ENCODE measurements around the gene PTK6.
A peak's percentile ranks its signal among the peaks of the same experiment; 100 is the strongest.
"Not testable (repeated sequence)": the region's sequence is repeated elsewhere in the genome, so short reads cannot be mapped to it uniquely, and the experiment has no call there.

Gene PTK6

DNA sequence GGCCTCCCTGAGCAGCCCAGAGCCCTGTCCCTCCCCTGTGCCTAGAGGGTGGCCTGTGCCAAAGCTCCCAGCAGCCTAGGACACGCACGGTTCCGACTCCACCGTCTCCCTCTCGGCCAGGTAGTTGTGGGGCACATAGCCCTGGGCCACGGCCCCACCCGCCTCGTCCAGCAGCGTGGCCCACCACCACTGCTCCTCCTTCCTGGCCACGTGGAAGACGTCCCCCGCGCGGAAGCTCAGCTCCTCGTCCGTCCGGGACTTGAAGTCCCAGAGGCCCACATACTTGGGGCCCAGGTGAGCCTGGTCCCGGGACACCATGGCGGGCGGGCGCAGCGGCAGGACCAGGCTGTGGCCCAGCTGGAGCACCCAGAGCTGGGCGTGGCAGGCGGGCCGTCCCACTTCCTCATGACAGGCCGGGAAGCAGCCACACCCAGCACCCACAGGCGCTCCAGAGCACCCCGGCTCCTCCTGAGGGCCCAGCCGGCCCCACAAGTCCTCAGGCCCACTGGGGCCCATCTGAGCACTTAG, at the start of gene PTK6:
Gene PTK6 (minus strand): TSS at position 380 of the 528 bp plus-strand sequence. CDS start 62 bp downstream, at position 318.
- no peak for DNase-seq (ENCODE audit: low read depth)

GRCh38 chr20:63586797-63587196, 49.6 kb upstream of the PTK6 start:
- no peak for DNase-seq (ENCODE audit: low read depth)

DNA sequence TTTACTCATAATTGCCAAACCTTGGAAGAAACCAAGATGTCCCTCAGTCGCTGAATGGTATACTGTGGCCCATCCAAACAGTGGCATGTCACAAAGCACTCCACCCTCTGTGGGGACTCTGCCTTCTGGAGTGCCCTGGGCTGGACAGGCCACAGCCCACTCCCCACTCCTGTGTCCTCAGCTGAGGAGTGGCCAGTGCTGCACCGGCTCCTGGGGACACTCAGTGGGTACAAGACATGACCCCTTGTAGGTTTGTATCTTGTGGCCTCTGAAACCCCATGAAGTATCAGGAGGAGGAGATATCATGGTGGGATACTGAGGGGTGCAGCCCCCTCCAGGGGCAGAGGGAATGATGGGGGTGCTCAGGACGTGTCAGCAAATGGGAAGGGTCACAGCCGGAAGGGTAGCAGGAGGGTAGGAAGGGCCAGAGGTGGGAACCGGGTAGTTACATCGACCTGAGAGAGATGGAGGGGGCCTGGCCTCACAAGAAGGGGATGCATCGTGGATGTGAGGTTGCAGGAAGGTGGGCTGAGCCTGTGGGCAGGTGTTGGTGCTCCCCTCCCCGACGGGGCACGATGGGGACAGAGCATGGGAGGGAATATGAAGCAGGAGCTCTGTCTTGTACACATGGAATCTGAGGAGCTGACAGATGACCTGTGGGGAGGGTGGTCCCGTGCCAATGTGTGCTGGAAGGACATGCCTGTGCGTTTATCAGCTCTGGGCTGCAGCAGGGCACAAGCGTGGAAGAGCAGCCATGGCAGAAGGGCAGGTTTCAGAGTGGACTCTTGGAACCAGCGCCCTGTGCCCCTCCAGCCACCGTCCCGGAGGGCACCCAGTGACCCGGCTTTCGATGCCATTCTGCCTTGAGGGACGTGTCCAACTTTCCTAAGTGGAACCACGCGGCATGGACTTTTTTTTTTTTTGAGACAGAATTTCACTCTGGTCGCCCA, 48.7 kb upstream of the PTK6 start:
- DNase-seq (ENCODE audit: low read depth): no peak

- no peak for DNase-seq (ENCODE audit: low read depth)
Measured at GRCh38 chr20:63582382-63583063, 45.3 kb upstream of the PTK6 start.

DNA sequence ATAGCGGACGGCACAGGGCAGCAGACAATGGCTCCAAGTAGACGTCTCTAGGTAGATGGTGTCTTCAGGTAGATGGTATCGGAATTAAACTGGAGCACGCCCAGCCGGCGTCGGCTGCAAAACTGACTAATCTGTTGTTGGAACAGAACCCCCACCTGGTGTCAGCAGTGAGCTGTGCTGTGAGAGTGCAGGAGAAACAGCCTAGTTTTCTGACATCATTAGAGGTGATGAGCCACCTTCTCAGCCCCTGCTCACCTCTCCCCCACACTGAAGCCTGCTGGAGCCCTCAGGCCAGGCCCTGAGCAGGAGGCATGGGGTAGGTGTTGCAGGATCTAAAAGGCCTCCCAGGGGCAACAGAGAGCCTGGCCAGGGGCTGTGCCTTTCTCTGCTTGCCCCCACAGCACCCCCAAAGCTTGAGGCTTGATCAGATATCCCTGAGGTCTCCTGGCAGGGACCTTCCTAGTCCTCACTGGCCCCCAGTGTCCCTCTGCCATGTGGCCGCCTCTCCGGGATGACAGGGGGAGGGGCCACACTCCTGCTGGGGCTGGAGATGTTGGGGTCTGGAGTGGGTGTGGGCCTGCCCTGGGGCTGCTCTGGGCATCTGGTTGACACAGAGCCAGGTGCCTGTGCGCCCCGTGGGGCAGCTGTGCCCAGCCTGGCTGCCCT, 43.8 kb upstream of the PTK6 start:
- DNase-seq (ENCODE audit: low read depth): peak; percentile 55

GRCh38 chr20:63579017-63579694, 42.0 kb upstream of the PTK6 start:
- no peak for DNase-seq (ENCODE audit: low read depth)

GRCh38 chr20:63578224-63579016, 41.2 kb upstream of the PTK6 start:
- no peak for DNase-seq (ENCODE audit: low read depth)

DNA sequence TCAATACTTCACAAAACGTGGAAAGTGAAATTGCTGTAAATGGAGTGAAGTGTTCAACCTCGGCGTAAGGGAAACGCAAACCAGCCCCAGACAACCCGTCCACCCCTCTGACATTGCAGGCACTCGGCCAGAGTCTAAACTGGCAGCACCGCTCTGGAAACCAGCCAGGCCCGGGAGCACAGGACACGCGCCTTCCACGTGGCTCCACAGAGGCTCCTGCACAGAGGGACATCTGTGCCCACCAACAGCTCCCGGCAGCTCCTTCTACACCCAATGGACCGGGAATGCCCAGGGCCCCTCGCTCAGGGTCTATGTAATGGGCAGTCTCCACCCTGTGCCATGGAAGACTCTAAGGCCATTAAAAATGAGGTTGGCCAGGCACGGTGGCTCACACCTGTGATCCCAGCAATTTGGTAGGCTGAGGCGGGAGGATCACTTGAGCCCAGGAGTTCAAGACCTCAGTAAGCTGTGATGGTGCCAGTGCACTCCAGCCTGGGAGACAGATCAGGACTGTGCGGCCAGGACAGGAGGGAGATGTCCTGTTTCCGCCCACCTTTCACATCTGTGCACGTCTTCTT, 40.2 kb upstream of the PTK6 start:
- DNase-seq (ENCODE audit: low read depth): no peak

GRCh38 chr20:63576311-63576710, 39.1 kb upstream of the PTK6 start:
- DNase-seq (ENCODE audit: low read depth): no peak

- no peak for DNase-seq (ENCODE audit: low read depth)
Measured at GRCh38 chr20:63574829-63575743, 37.9 kb upstream of the PTK6 start.

GRCh38 chr20:63574156-63574828, 37.1 kb upstream of the PTK6 start, which contains the start of gene HELZ2:
Gene HELZ2 (minus strand): TSS chr20:63574239. CDS start chr20:63572385, 1,854 bp downstream.
- DNase-seq (ENCODE audit: low read depth): peak; percentile 37

DNA sequence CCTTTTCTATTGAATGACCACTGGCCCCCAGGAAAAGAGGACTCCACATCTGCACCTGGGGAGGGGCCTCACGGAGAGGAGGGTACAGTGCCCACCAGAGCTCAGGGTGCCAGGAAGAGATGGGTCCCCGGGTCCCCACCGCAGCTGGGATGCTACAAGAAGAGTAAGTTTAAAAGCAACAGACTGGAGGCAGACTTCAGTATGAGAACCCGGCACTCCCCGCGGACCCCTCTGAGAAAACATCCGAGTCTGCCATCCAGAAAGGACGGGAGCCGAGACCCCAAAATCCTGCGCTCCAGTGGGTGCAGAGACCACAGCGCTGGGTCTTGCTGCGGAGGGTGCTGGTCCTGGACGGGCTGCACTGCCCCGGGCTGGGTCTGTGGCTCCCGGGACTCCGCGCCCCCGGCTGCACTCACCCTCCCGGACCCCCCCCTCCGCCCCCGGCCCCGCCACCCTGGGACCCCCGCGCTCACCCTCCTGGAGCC, 36.5 kb upstream of the PTK6 start:
- no peak for DNase-seq (ENCODE audit: low read depth)

GRCh38 chr20:63572788-63573646, 35.8 kb upstream of the PTK6 start:
- no peak for DNase-seq (ENCODE audit: low read depth)

GRCh38 chr20:63572071-63572787, 35.1 kb upstream of the PTK6 start:
- no peak for DNase-seq (ENCODE audit: low read depth)

GRCh38 chr20:63571087-63571478, 33.9 kb upstream of the PTK6 start:
- DNase-seq (ENCODE audit: low read depth): not testable (repeated sequence)

GRCh38 chr20:63570281-63571086, 33.3 kb upstream of the PTK6 start:
- DNase-seq (ENCODE audit: low read depth): no peak

Data from activated gamma-delta T cell treated with anti-CD3 and anti-CD28 coated beads, Interleukin-2, amount 50 U/mL, for 16 hours (primary cell).